ENCODE measurements around the gene DOK1. TPM values are rescaled to one million over a fixed set of nuclear protein-coding genes. Genes with fewer than 3 reads are reported as not detected.

DOK1 gene
- polyA plus RNA-seq, 1 donor (not counting 4 experiments of a cell fraction or from before 2014, with no cell fraction given): 0.97 TPM

GRCh38 chr2:74599676-74600075 lies 45.2 kb downstream of the DOK1 start:
- FAIRE-seq (no peak), DNase-seq (ENCODE audit: low read depth, low spot score) (no peak)
- peaks cover 5% of the 10 kb centered on the region for H3K27me3 ChIP-seq (ENCODE audit: control insufficient read depth, extremely low read depth, insufficient read depth, low read length)
- H4K20me1 ChIP-seq (ENCODE audit: control insufficient read depth, extremely low read depth, insufficient read depth, low read length): no peaks in the 10 kb centered on the region
- no peak overlapping the region for H3K4me3 ChIP-seq (ENCODE audit: control insufficient read depth in 2 of 3, extremely low read depth in 1 of 3, insufficient read depth in 2 of 3, low read depth in 1 of 3, low read length in 3 of 3)
- no peak for TF ChIP-seq CTCF (optimal IDR thresholded peaks at IDR 0.05 in 1 of 3, IDR thresholded peaks at IDR 0.05 in 1 of 3, conservative IDR thresholded peaks at IDR 0.05 in 1 of 3; ENCODE audit: extremely low read depth in 1 of 3, insufficient read depth in 2 of 3, low read length in 3 of 3)
- TF ChIP-seq EZH2 (IDR thresholded peaks at IDR 0.05; ENCODE audit: low read length): no peak
- dilution Hi-C loops (cut with MboI; ENCODE audit: extremely low pct_ligation_motif_present, low sequenced_read_pairs): no loop called here
- H3K9ac ChIP-seq (ENCODE audit: control insufficient read depth, extremely low read depth, insufficient read depth, low read length): no peak overlapping the region
- H3K36me3 ChIP-seq (ENCODE audit: control insufficient read depth in 2 of 2, extremely low read depth in 1 of 2, insufficient read depth in 2 of 2, low read length in 2 of 2): no peaks in the 10 kb centered on the region
- H3K27ac ChIP-seq (ENCODE audit: control insufficient read depth, insufficient read depth, low read length): no peak overlapping the region
- H3K4me2 ChIP-seq (ENCODE audit: control insufficient read depth, extremely low read depth, insufficient read depth, low read depth, low read length): no peak overlapping the region
- H3K9me3 ChIP-seq (ENCODE audit: control insufficient read depth, low read depth, low read length): no peaks in the 10 kb centered on the region
- peaks cover 10% of the 10 kb centered on the region for H3K4me1 ChIP-seq (ENCODE audit: control insufficient read depth, extremely low read depth, insufficient read depth, low read length)
- H2AFZ ChIP-seq (ENCODE audit: control insufficient read depth, low read length): no peak overlapping the region
- no peaks in the 10 kb centered on the region for H3K9me1 ChIP-seq (ENCODE audit: control insufficient read depth, extremely low read depth, insufficient read depth, low read length)
- no peaks in the 10 kb centered on the region for H3K79me2 ChIP-seq (ENCODE audit: control insufficient read depth, insufficient read depth, low read length)

DNA sequence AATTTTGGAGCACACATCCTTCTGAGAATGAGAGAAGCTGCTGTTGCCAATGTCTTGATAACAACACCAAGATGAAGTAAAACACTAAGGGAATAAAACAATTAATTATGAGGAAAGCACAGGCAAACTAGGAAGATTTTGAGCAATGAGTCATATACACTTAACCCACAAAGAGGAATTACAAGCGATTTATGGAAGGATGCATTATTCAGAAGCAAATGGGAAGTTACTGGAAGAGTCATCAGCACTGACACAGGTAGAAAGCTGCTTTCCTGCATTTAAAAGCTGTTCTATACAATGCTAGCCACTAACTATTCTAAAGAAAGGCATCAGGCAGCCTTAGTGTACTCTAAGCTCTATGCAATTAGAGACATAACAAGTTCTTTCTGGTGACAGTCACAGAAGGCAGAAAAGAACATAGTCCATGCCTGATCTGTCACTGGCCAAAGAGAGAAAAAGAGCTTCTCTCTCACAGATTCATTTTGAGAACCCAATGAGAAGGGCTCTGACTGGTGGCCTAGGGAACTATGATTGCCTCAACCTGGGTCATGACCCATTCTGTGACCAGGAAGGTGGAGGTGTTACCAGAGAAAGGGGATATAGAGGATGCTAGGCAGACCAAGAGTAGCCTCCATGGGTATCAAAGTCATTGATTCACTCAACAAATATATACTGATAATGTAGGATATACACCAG lies 48.2 kb downstream of the DOK1 start:
- H4K20me1 ChIP-seq (ENCODE audit: control insufficient read depth, extremely low read depth, insufficient read depth, low read length): no peaks in the 10 kb centered on the region
- no peak for TF ChIP-seq EZH2 (IDR thresholded peaks at IDR 0.05; ENCODE audit: low read length)
- H3K4me1 ChIP-seq (ENCODE audit: control insufficient read depth, extremely low read depth, insufficient read depth, low read length): peaks cover 10% of the 10 kb centered on the region
- H3K9me1 ChIP-seq (ENCODE audit: control insufficient read depth, extremely low read depth, insufficient read depth, low read length): no peaks in the 10 kb centered on the region
- peak; percentile 90 for FAIRE-seq
- no peak overlapping the region for H3K4me3 ChIP-seq (ENCODE audit: control insufficient read depth in 2 of 3, extremely low read depth in 1 of 3, insufficient read depth in 2 of 3, low read depth in 1 of 3, low read length in 3 of 3)
- no peak overlapping the region for H3K4me2 ChIP-seq (ENCODE audit: control insufficient read depth, extremely low read depth, insufficient read depth, low read depth, low read length)
- H3K9ac ChIP-seq (ENCODE audit: control insufficient read depth, extremely low read depth, insufficient read depth, low read length): no peak overlapping the region
- H3K27me3 ChIP-seq (ENCODE audit: control insufficient read depth, extremely low read depth, insufficient read depth, low read length): peaks cover 5% of the 10 kb centered on the region
- no peaks in the 10 kb centered on the region for H3K9me3 ChIP-seq (ENCODE audit: control insufficient read depth, low read depth, low read length)
- H2AFZ ChIP-seq (ENCODE audit: control insufficient read depth, low read length): no peak overlapping the region
- no peaks in the 10 kb centered on the region for H3K79me2 ChIP-seq (ENCODE audit: control insufficient read depth, insufficient read depth, low read length)
- no peak overlapping the region for H3K27ac ChIP-seq (ENCODE audit: control insufficient read depth, insufficient read depth, low read length)
- DNase-seq (ENCODE audit: low read depth, low spot score): no peak
- no peaks in the 10 kb centered on the region for H3K36me3 ChIP-seq (ENCODE audit: control insufficient read depth in 2 of 2, extremely low read depth in 1 of 2, insufficient read depth in 2 of 2, low read length in 2 of 2)
- dilution Hi-C loops (cut with MboI; ENCODE audit: extremely low pct_ligation_motif_present, low sequenced_read_pairs): no loop called here
